HepG2 (cell line): ENCODE measurements around the gene CHCHD6. TPM values are rescaled to one million over a fixed set of nuclear protein-coding genes. Genes with fewer than 3 reads are reported as not detected.

Experiments
- DDIT3 ChIP-seq: sonication (generic); formaldehyde crosslinking; IDR thresholded peaks from 2 replicates; pipeline ENCODE4 v1.4.0; 2020; ENCODE audit warnings: mild to moderate bottlenecking, missing genetic modification reagents
- ETV6 ChIP-seq: sonication (generic); formaldehyde crosslinking; conservative IDR thresholded peaks from 2 replicates; pipeline ENCODE4 v1.4.0; 2020; ENCODE audit warnings: missing genetic modification reagents
- MAFF ChIP-seq: IDR thresholded peaks from 2 replicates; pipeline ENCODE4 v1.6.1; 2011; ENCODE audit warnings: low read depth, low read length, improper control_type of control experiment
- NCOA1 ChIP-seq: sonication (generic); formaldehyde crosslinking; IDR thresholded peaks from 2 replicates; pipeline ENCODE4 v1.9.0; 2021; ENCODE audit warnings: missing genetic modification reagents
- NR2F1 ChIP-seq, 2 experiments: fragments of 450-650 bp in 1 of 2; formaldehyde crosslinking in 1 of 2; IDR thresholded peaks; 2 replicates each; pipeline versions ENCODE4 v1.5.0 to v1.6.1; 2016 to 2020; ENCODE audit warnings: mild to moderate bottlenecking in 1 of 2, missing compliant biosample characterization in 1 of 2, missing genetic modification reagents in 1 of 2, moderate library complexity in 1 of 2
- PHF20 ChIP-seq: sonication (generic); formaldehyde crosslinking; IDR thresholded peaks from 2 replicates; pipeline ENCODE4 v1.5.0; 2020; ENCODE audit warnings: mild to moderate bottlenecking, missing genetic modification reagents
- SCMH1 ChIP-seq: sonication (generic); formaldehyde crosslinking; IDR thresholded peaks from 2 replicates; pipeline ENCODE4 v1.9.0; 2021; ENCODE audit warnings: missing genetic modification reagents, mild to moderate bottlenecking, borderline replicate concordance
- SP1 ChIP-seq, 2 experiments: fragments of 450-650 bp in 1 of 2; sonication (generic) in 1 of 2; formaldehyde crosslinking in 1 of 2; IDR thresholded peaks; 2 replicates each; pipeline versions ENCODE4 v1.4.0 to v1.6.1; 2016 to 2020; ENCODE audit warnings: missing genetic modification reagents in 1 of 2
- SRSF4 ChIP-seq: fragments of 200-400 bp; formaldehyde crosslinking; IDR thresholded peaks from one replicate; pipeline ENCODE4 v1.6.1; 2018; ENCODE audit warnings: mild to moderate bottlenecking, low read depth, low read length, moderate library complexity; ENCODE audit not compliant: poor library complexity, severe bottlenecking
- TCF12 ChIP-seq, 2 experiments: fragments of 450-650 bp in 1 of 2; sonication (generic) in 1 of 2; formaldehyde crosslinking in 1 of 2; IDR thresholded peaks; 2 replicates each; pipeline versions ENCODE4 v1.6.1 to v1.8.0; 2017 to 2022; ENCODE audit warnings: antibody characterized with exemption in 1 of 2, mild to moderate bottlenecking in 1 of 2, missing genetic modification reagents in 1 of 2, moderate library complexity in 1 of 2
- XRCC5 ChIP-seq: fragments of 200-400 bp; formaldehyde crosslinking; optimal IDR thresholded peaks from 2 replicates; pipeline ENCODE3; 2017; ENCODE audit warnings: mild to moderate bottlenecking, low read length
- ZNF230 ChIP-seq: sonication (generic); formaldehyde crosslinking; IDR thresholded peaks from 2 replicates; pipeline ENCODE4 v1.4.0; 2020; ENCODE audit warnings: mild to moderate bottlenecking, missing genetic modification reagents
- ZNF274 ChIP-seq: sonication (generic); formaldehyde crosslinking; IDR thresholded peaks from 2 replicates; pipeline ENCODE4 v1.5.1; 2020; ENCODE audit warnings: mild to moderate bottlenecking, missing genetic modification reagents
- ZNF407 ChIP-seq: sonication (generic); formaldehyde crosslinking; IDR thresholded peaks from one replicate; pipeline ENCODE4 v1.5.1; 2020; ENCODE audit warnings: mild to moderate bottlenecking, missing genetic modification reagents; ENCODE audit errors: not compliant biosample characterization
- ZNF510 ChIP-seq: sonication (generic); formaldehyde crosslinking; IDR thresholded peaks from 2 replicates; pipeline ENCODE4 v1.4.0; 2020; ENCODE audit warnings: low read depth, mild to moderate bottlenecking, missing genetic modification reagents
- ZNF547 ChIP-seq: sonication (generic); formaldehyde crosslinking; IDR thresholded peaks from 2 replicates; pipeline ENCODE4 v1.5.1; 2020; ENCODE audit warnings: mild to moderate bottlenecking, missing genetic modification reagents
- ZNF567 ChIP-seq: sonication (generic); formaldehyde crosslinking; IDR thresholded peaks from 2 replicates; pipeline ENCODE4 v1.8.1; 2023; ENCODE audit warnings: mild to moderate bottlenecking, missing genetic modification reagents, borderline replicate concordance
- ZNF598 ChIP-seq: sonication (generic); formaldehyde crosslinking; IDR thresholded peaks from 2 replicates; pipeline ENCODE4 v1.5.1; 2020; ENCODE audit warnings: mild to moderate bottlenecking, missing genetic modification reagents, borderline replicate concordance
- ZSCAN20 ChIP-seq: sonication (generic); formaldehyde crosslinking; IDR thresholded peaks from 2 replicates; pipeline ENCODE4 v1.4.0; 2020; ENCODE audit warnings: missing genetic modification reagents, mild to moderate bottlenecking, borderline replicate concordance
- ZSCAN22 ChIP-seq: sonication (generic); formaldehyde crosslinking; IDR thresholded peaks from 2 replicates; pipeline ENCODE4 v1.4.0; 2020; ENCODE audit warnings: mild to moderate bottlenecking, missing genetic modification reagents
- ZZZ3 ChIP-seq: sonication (generic); formaldehyde crosslinking; IDR thresholded peaks from 2 replicates; pipeline ENCODE4 v1.4.0; 2020; ENCODE audit warnings: missing genetic modification reagents, mild to moderate bottlenecking, borderline replicate concordance
- polyA plus RNA-seq, 8 experiments: library from polyadenylated mRNA; depleted of rRNA in 3 of 8; stranded (reverse) in 7 of 8; unstranded in 1 of 8; fragments of >200 nt; fragmentation: Illumina TruSeq in 4 of 8; extraction: Trizol in 4 of 8; gene quantifications; 2 replicates each; pipeline versions ENCODE4 v1.2.1 to v1.2.3, GENCODE V29; 2011 to 2016; ENCODE audit warnings: low read depth in 4 of 8, missing spikeins in 1 of 8, mixed read lengths in 1 of 8; ENCODE audit not compliant: insufficient read depth in 1 of 8
- total RNA-seq, 5 experiments: library from RNA; depleted of rRNA; stranded (reverse); fragments of >200 nt; fragmentation: Illumina TruSeq; extraction: Trizol; gene quantifications; 2 replicates each; pipeline ENCODE4 v1.2.3, GENCODE V29; 2016; ENCODE audit warnings: low read depth in 1 of 5

The CHCHD6 gene
- total and polyA plus RNA-seq, 2 of the 13 experiments (the other 11 are each of a cell fraction or from before 2014, with no cell fraction given) = 20.3 to 20.8 TPM

GRCh38 chr3:126654571-126655383, 49.3 kb upstream of the CHCHD6 start, which contains the start of gene TXNRD3 (continued):
- TF ChIP-seq NR2F1 (CRISPR knock-in tag; IDR thresholded peaks at IDR 0.05) (no peak), NCOA1 (CRISPR knock-in tag) (no peak), ZNF547 (CRISPR knock-in tag) (peak; percentile 90), SRSF4 (no peak), ZNF407 (no peak), ZNF567 (CRISPR knock-in tag) (0 out of 2 replicates have a peak, but pooled peaks have one; percentile 72), ETV6 (no peak), XRCC5 (no peak), ZNF510 (no peak), ZNF598 (CRISPR knock-in tag) (0 out of 2 replicates have a peak, but pooled peaks have one; percentile 18), ZSCAN20 (peak; percentile 92; the same call in 1 of the 2 replicates), ZNF274 (CRISPR knock-in tag) (peak; percentile 81), MAFF (no peak), PHF20 (CRISPR knock-in tag) (peak; percentile 59), ZSCAN22 (no peak), SCMH1 (no peak), ZZZ3 (no peak), TCF12 (IDR thresholded peaks at IDR 0.05) (no peak), TCF12 (CRISPR knock-in tag; IDR thresholded peaks at IDR 0.05) (no peak), SP1 (IDR thresholded peaks at IDR 0.05) (no peak), SP1 (CRISPR knock-in tag; IDR thresholded peaks at IDR 0.05) (peak; percentile 41; the same call in 1 of the 2 replicates), DDIT3 (CRISPR knock-in tag) (no peak), ZNF230 (no peak)
